Esophagus muscularis mucosa (tissue), 3 donors: ENCODE results near the gene SYNDIG1.

Source experiments
- EP300 ChIP-seq: sonication (generic); formaldehyde crosslinking; IDR thresholded peaks from one replicate; pipeline ENCODE4 v1.6.1; 2017; ENCODE audit warnings: antibody characterized with exemption
- TF ChIP-seq, protein P1 (sequence below), 3 experiments: fragments of 200-600 bp in 2 of 3; fragments of 450-650 bp in 1 of 3; sonication (generic) in 2 of 3; IDR thresholded peaks; one replicate each; pipeline ENCODE4 v1.5.1; 2017 to 2019; ENCODE audit warnings: antibody characterized with exemption in 3 of 3, mild to moderate bottlenecking in 2 of 3, moderate library complexity in 1 of 3

DNA sequence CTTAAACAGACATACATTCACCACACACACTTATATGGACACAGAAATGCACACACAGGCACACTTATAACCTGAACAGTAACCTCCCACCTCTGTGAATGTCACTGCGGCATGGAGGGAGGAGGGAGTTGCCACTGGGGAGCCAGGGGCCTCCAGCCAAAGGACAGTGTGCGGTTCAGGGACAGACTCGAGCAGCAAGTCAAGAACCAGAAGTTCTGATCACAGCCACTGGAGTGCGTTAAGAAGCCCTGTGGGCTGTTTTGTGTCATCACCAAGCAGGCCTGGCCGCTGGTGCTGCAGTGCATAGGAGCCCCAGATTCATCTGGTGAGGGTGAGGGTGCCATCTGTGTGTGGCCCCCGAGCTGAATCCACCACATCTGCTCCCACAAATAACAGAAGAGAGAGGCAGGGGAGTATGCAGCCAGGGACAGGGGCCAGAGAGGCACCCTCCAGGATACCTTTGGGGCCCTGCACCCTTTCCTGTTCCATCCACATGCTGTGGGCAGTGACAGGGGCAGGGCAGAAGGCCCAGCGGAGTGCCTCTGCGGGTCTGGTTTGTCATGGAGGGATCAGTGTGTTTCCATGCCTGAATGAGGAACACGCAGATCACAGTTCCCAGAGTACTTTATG lies 20.3 kb downstream of the SYNDIG1 start:
- TF ChIP-seq EP300: no peak
- TF ChIP-seq, protein P1, sequence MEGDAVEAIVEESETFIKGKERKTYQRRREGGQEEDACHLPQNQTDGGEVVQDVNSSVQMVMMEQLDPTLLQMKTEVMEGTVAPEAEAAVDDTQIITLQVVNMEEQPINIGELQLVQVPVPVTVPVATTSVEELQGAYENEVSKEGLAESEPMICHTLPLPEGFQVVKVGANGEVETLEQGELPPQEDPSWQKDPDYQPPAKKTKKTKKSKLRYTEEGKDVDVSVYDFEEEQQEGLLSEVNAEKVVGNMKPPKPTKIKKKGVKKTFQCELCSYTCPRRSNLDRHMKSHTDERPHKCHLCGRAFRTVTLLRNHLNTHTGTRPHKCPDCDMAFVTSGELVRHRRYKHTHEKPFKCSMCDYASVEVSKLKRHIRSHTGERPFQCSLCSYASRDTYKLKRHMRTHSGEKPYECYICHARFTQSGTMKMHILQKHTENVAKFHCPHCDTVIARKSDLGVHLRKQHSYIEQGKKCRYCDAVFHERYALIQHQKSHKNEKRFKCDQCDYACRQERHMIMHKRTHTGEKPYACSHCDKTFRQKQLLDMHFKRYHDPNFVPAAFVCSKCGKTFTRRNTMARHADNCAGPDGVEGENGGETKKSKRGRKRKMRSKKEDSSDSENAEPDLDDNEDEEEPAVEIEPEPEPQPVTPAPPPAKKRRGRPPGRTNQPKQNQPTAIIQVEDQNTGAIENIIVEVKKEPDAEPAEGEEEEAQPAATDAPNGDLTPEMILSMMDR (IDR thresholded peaks at IDR 0.05): no peak
